CD8-positive, alpha-beta memory T cell (primary cell): Measurements from ENCODE around the gene STOML3. TPM values are rescaled to one million over a fixed set of nuclear protein-coding genes. Genes with fewer than 3 reads are reported as not detected.

Source experiments
- CTCF ChIA-PET: fragments of 350-600 bp; sonication (Branson Sonifier 250); formaldehyde crosslinking; loops from one replicate; lab custom pipeline; 2021; ENCODE audit warnings: antibody characterized with exemption; lab: Charles Lee
- POLR2A ChIA-PET: fragments of 350-600 bp; sonication (Branson Sonifier 250); formaldehyde crosslinking; loops from one replicate; lab custom pipeline; 2021; ENCODE audit warnings: antibody characterized with exemption; lab: Charles Lee
- DNase-seq, 5 donors: peaks; one replicate each; pipeline versions ENCODE4 v3.0.0 to v3.0.0-alpha.2; 2020 to 2022; ENCODE audit warnings: mixed read lengths in 1 of 5
- H3K27ac ChIP-seq: one replicate; pipeline ENCODE4 v1.7.0; 2013; ENCODE audit warnings: low read depth, mild to moderate bottlenecking, low read length, moderate library complexity
- H3K27me3 ChIP-seq: 2 replicates; pipeline ENCODE4 v1.7.0; 2013; ENCODE audit warnings: low read length, mild to moderate bottlenecking; ENCODE audit not compliant: insufficient read depth, poor library complexity, severe bottlenecking
- H3K36me3 ChIP-seq: 2 replicates; pipeline ENCODE4 v1.7.0; 2013; ENCODE audit warnings: mild to moderate bottlenecking, low read length, moderate library complexity; ENCODE audit not compliant: insufficient read depth
- H3K4me1 ChIP-seq: 2 replicates; pipeline ENCODE4 v1.7.0; 2013; ENCODE audit warnings: mild to moderate bottlenecking, low read length, moderate library complexity; ENCODE audit not compliant: insufficient read depth
- H3K4me3 ChIP-seq: 2 replicates; pipeline ENCODE4 v1.7.0; 2013; ENCODE audit warnings: mild to moderate bottlenecking, low read length
- H3K9me3 ChIP-seq: 2 replicates; pipeline ENCODE4 v1.7.0; 2013; ENCODE audit warnings: mild to moderate bottlenecking, low read length
- H3K27ac Mint-ChIP-seq, 8 donors: one replicate each; pipeline ENCODE4 v1.8.0; 2020 to 2021; ENCODE audit warnings: mixed read lengths in 8 of 8, mild to moderate bottlenecking in 6 of 8, inconsistent platforms in 3 of 8, moderate library complexity in 3 of 8
- H3K27me3 Mint-ChIP-seq, 2 donors: one replicate each; pipeline ENCODE4 v1.8.0; 2020 to 2021; ENCODE audit warnings: mixed read lengths in 2 of 2, mild to moderate bottlenecking in 1 of 2, moderate library complexity in 1 of 2
- H3K36me3 Mint-ChIP-seq, 3 donors: one replicate each; pipeline ENCODE4 v1.8.0; 2020 to 2021; ENCODE audit warnings: mixed read lengths in 3 of 3, inconsistent platforms in 1 of 3, mild to moderate bottlenecking in 1 of 3
- H3K4me1 Mint-ChIP-seq, 3 donors: one replicate each; pipeline ENCODE4 v1.8.0; 2020 to 2021; ENCODE audit warnings: mixed read lengths in 3 of 3, inconsistent platforms in 1 of 3, mild to moderate bottlenecking in 1 of 3
- H3K4me3 Mint-ChIP-seq, 7 donors: one replicate each; pipeline ENCODE4 v1.8.0; 2020 to 2021; ENCODE audit warnings: mixed read lengths in 7 of 7, mild to moderate bottlenecking in 6 of 7, moderate library complexity in 4 of 7, inconsistent platforms in 2 of 7
- H3K9me3 Mint-ChIP-seq, 5 donors: one replicate each; pipeline ENCODE4 v1.8.0; 2020 to 2022; ENCODE audit warnings: mixed read lengths in 5 of 5, mild to moderate bottlenecking in 3 of 5, moderate library complexity in 2 of 5, inconsistent platforms in 1 of 5
- polyA plus RNA-seq: library from polyadenylated mRNA; unstranded; fragments of 300-500 nt; fragmentation: Illumina TruSeq; gene quantifications from one replicate; pipeline ENCODE4 v1.2.3, GENCODE V29; 2021
- total RNA-seq, 2 experiments: library from RNA; stranded (reverse); gene quantifications; one replicate each; pipeline ENCODE4 v1.2.3, GENCODE V29; 2021

Gene STOML3
- total and polyA plus RNA-seq, 3 experiments from 2014 or later = not detected

DNA sequence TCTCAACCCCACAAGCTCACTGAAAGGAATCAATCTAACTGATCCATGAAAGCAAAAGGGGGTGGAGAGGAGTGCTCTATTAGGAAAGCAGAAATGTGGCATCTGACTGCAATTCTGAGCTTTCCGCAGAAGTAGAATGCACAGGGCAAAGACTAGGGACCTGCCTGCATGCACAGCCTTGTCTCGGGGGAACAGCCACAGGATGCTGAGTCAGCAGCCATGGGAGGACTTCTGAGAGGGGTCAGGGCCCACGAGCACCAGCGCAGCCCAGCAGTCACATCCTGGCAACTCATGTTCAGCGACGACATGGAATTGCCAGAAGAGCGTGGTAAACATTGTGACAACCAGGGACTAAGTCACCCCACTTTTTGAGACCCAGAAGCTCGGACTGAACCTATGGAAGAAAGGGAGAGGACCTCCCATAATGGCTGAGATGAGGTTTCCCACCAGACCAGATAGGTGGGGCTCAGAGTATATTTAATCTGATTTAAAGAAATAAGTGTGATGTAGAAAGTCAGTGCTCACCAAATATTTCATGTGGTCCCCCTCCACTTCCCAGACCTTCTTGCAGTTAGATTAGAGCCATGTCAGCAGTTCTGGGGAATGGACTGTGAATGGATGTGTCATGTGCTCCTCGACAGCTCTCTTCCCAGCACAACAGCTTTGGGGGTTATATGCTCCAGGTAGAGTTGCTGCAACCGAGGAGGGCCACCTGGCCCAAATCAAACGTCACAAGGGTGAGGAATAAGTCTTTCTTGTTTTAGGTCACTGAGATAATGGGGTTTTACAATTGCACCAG lies 32.6 kb downstream of the STOML3 start:
- no peaks in the 10 kb centered on the region for H3K36me3 Mint-ChIP-seq
- CTCF ChIA-PET = no interaction called here

DNA sequence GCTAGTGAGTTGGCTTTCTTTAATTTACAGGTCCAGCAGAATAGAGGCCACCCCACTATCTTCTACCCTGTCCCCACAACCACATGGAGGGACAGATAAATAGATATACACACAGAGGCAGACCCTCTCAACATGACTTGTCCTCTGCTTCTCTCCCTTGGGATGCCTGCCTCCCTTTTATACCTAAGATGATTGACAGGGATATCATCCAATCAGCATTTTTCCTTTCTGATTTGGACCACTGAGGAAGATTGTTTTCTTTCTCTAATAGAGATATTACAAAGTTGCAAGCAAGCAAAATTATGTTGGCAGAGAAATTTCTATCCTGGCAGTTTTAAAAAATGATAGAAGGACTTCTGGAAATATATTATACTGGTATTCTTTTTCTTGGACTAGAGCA lies 35.8 kb downstream of the STOML3 start:
- ChIA-PET CTCF (no interaction called here), POLR2A (no interaction called here)
- H3K27me3 Mint-ChIP-seq = peaks cover 0 to 33% of the 10 kb centered on the region in 2 donors

More for the DNA sequence above, 32.6 kb downstream of the STOML3 start:
- no peak for DNase-seq
- H3K27ac Mint-ChIP-seq = no peak overlapping the region
- H3K4me1 Mint-ChIP-seq = no peaks in the 10 kb centered on the region
- H3K27me3 Mint-ChIP-seq = peaks cover 4 to 27% of the 10 kb centered on the region in 2 donors
- peaks cover 0 to 11% (median 3%) of the 10 kb centered on the region in 5 donors for H3K9me3 Mint-ChIP-seq
- H3K4me3 Mint-ChIP-seq = no peak overlapping the region
- no peaks in the 10 kb centered on the region for H3K4me1 ChIP-seq
- H3K4me3 ChIP-seq = no peak overlapping the region
- H3K27ac ChIP-seq = no peak overlapping the region
- no peaks in the 10 kb centered on the region for H3K36me3 ChIP-seq
- H3K27me3 ChIP-seq = no peaks in the 10 kb centered on the region
- no peaks in the 10 kb centered on the region for H3K9me3 ChIP-seq
- POLR2A ChIA-PET = no interaction called here

GRCh38 chr13:38954291-38954690 lies 36.3 kb downstream of the STOML3 start:
- no peaks in the 10 kb centered on the region for H3K27me3 ChIP-seq
- H3K4me1 ChIP-seq = no peaks in the 10 kb centered on the region
- H3K4me3 ChIP-seq = no peak overlapping the region
- no peak overlapping the region for H3K27ac ChIP-seq
- Mint-ChIP-seq H3K27me3 (peaks cover 0 to 34% of the 10 kb centered on the region in 2 donors), H3K4me3 (no peak overlapping the region), H3K4me1 (no peaks in the 10 kb centered on the region), H3K9me3 (peaks cover 0 to 3% (median 0%) of the 10 kb centered on the region in 5 donors), H3K36me3 (no peaks in the 10 kb centered on the region), H3K27ac (no peak overlapping the region)
- DNase-seq = no peak
- CTCF ChIA-PET = no interaction called here
- no peaks in the 10 kb centered on the region for H3K36me3 ChIP-seq
- H3K9me3 ChIP-seq = no peaks in the 10 kb centered on the region
- POLR2A ChIA-PET = no interaction called here

More for the DNA sequence above, 35.8 kb downstream of the STOML3 start:
- Mint-ChIP-seq H3K4me1 (no peaks in the 10 kb centered on the region), H3K9me3 (peaks cover 0 to 4% (median 0%) of the 10 kb centered on the region in 5 donors), H3K27ac (no peak overlapping the region), H3K4me3 (no peak overlapping the region), H3K36me3 (no peaks in the 10 kb centered on the region)
- Histone ChIP-seq H3K9me3 (no peaks in the 10 kb centered on the region), H3K4me1 (no peaks in the 10 kb centered on the region), H3K27ac (no peak overlapping the region), H3K4me3 (no peak overlapping the region), H3K27me3 (no peaks in the 10 kb centered on the region), H3K36me3 (no peaks in the 10 kb centered on the region)
- no peak for DNase-seq

GRCh38 chr13:38952827-38953226 lies 37.8 kb downstream of the STOML3 start:
- Mint-ChIP-seq H3K9me3 (peaks cover 0 to 1% (median 0%) of the 10 kb centered on the region in 5 donors), H3K27me3 (peaks cover 0 to 34% of the 10 kb centered on the region in 2 donors), H3K27ac (no peak overlapping the region), H3K36me3 (no peaks in the 10 kb centered on the region), H3K4me3 (no peak overlapping the region), H3K4me1 (no peaks in the 10 kb centered on the region)
- Histone ChIP-seq H3K27me3 (no peaks in the 10 kb centered on the region), H3K9me3 (no peaks in the 10 kb centered on the region), H3K36me3 (no peaks in the 10 kb centered on the region), H3K4me1 (no peaks in the 10 kb centered on the region), H3K4me3 (no peak overlapping the region), H3K27ac (no peak overlapping the region)
- CTCF ChIA-PET = no interaction called here
- POLR2A ChIA-PET = no interaction called here
- no peak for DNase-seq

- Mint-ChIP-seq H3K27me3 (peaks cover 0 to 36% of the 10 kb centered on the region in 2 donors), H3K9me3 (no peaks in the 10 kb centered on the region), H3K36me3 (no peaks in the 10 kb centered on the region), H3K4me3 (no peak overlapping the region), H3K27ac (no peak overlapping the region), H3K4me1 (no peaks in the 10 kb centered on the region)
- no peak for DNase-seq
- H3K27ac ChIP-seq = no peak overlapping the region
- no peaks in the 10 kb centered on the region for H3K36me3 ChIP-seq
- H3K27me3 ChIP-seq = no peaks in the 10 kb centered on the region
- no peaks in the 10 kb centered on the region for H3K9me3 ChIP-seq
- ChIA-PET CTCF (no interaction called here), POLR2A (no interaction called here)
- H3K4me3 ChIP-seq = no peak overlapping the region
- H3K4me1 ChIP-seq = no peaks in the 10 kb centered on the region
Measured at GRCh38 chr13:38951525-38952313, 38.9 kb downstream of the STOML3 start.

- Mint-ChIP-seq H3K27ac (no peak overlapping the region), H3K4me1 (no peaks in the 10 kb centered on the region), H3K27me3 (peaks cover 0 to 40% of the 10 kb centered on the region in 2 donors), H3K36me3 (no peaks in the 10 kb centered on the region), H3K9me3 (no peaks in the 10 kb centered on the region), H3K4me3 (no peak overlapping the region)
- DNase-seq = no peak
- POLR2A ChIA-PET = no interaction called here
- CTCF ChIA-PET = no interaction called here
- H3K27me3 ChIP-seq = no peaks in the 10 kb centered on the region
- H3K4me1 ChIP-seq = no peaks in the 10 kb centered on the region
- no peak overlapping the region for H3K27ac ChIP-seq
- no peaks in the 10 kb centered on the region for H3K36me3 ChIP-seq
- no peaks in the 10 kb centered on the region for H3K9me3 ChIP-seq
- no peak overlapping the region for H3K4me3 ChIP-seq
Measured at GRCh38 chr13:38950987-38951386, 39.6 kb downstream of the STOML3 start.

GRCh38 chr13:38947054-38947453 lies 43.6 kb downstream of the STOML3 start:
- Mint-ChIP-seq H3K4me3 (no peak overlapping the region), H3K9me3 (no peaks in the 10 kb centered on the region), H3K27me3 (peaks cover 0 to 17% of the 10 kb centered on the region in 2 donors), H3K27ac (no peak overlapping the region), H3K4me1 (no peaks in the 10 kb centered on the region), H3K36me3 (no peaks in the 10 kb centered on the region)
- no peak overlapping the region for H3K4me3 ChIP-seq
- ChIA-PET POLR2A (no interaction called here), CTCF (no interaction called here)
- no peak for DNase-seq
- no peaks in the 10 kb centered on the region for H3K36me3 ChIP-seq
- H3K27me3 ChIP-seq = no peaks in the 10 kb centered on the region
- H3K9me3 ChIP-seq = no peaks in the 10 kb centered on the region
- H3K27ac ChIP-seq = no peak overlapping the region
- H3K4me1 ChIP-seq = no peaks in the 10 kb centered on the region

DNA sequence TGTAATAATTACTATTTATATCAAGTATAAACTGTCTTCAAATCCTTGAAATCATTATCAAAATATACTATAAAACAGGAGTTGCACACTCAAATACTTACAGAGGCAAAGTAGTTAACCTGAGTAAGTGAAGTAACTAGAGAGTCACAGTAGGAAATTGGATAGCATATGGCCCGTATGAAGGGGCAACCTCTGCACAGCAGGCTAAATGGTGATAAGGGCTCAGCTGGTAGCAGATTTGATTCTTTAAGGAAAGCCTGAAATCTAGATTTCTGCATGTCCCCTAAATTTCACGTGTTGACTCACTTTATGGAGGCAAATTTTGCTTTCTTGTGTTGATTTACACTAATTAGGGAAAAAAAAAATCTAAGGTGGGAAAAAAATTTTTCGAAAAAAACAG lies 46.4 kb downstream of the STOML3 start:
- peaks cover 1 to 10% of the 10 kb centered on the region in 2 donors for H3K27me3 Mint-ChIP-seq
- POLR2A ChIA-PET = no interaction called here
- H3K36me3 Mint-ChIP-seq = no peaks in the 10 kb centered on the region
- no peaks in the 10 kb centered on the region for H3K36me3 ChIP-seq
- H3K27me3 ChIP-seq = no peaks in the 10 kb centered on the region
- no peak overlapping the region for H3K4me3 Mint-ChIP-seq
- no peak overlapping the region for H3K4me3 ChIP-seq
- no peaks in the 10 kb centered on the region for H3K9me3 ChIP-seq
- no peak overlapping the region for H3K27ac ChIP-seq
- no peaks in the 10 kb centered on the region for H3K4me1 ChIP-seq
- H3K9me3 Mint-ChIP-seq = no peaks in the 10 kb centered on the region
- CTCF ChIA-PET = no interaction called here
- no peak overlapping the region for H3K27ac Mint-ChIP-seq
- no peaks in the 10 kb centered on the region for H3K4me1 Mint-ChIP-seq
- DNase-seq = no peak
